Activated T-cell treated with anti-CD3 and anti-CD28 coated beads, Interleukin-2, amount 50 U/mL, for 48 hours (primary cell): ENCODE data around the gene P3H3.

Source experiments
- DNase-seq, 2 experiments: peaks; one replicate each; pipeline ENCODE4 v3.0.0-alpha.2; 2020

Gene P3H3

GRCh38 chr12:6828781-6829535 is 751 bp downstream of the P3H3 start:
- DNase-seq: peak; percentile 59 to 61

- peak in 1 of 2 experiments; percentile 38 for DNase-seq
Measured at GRCh38 chr12:6829536-6830220, 1.5 kb downstream of the P3H3 start.

- no peak for DNase-seq
Measured at GRCh38 chr12:6830286-6830890, 2.2 kb downstream of the P3H3 start.

GRCh38 chr12:6830999-6831398 is 2.8 kb downstream of the P3H3 start:
- no peak for DNase-seq

- no peak for DNase-seq
Measured at GRCh38 chr12:6831450-6831995, 3.3 kb downstream of the P3H3 start.

- DNase-seq: no peak
Measured at GRCh38 chr12:6832125-6832524, 3.9 kb downstream of the P3H3 start.

- no peak for DNase-seq
Measured at GRCh38 chr12:6833189-6833890, 5.1 kb downstream of the P3H3 start.

- no peak for DNase-seq
Measured at GRCh38 chr12:6834254-6834653, 6.0 kb downstream of the P3H3 start.

GRCh38 chr12:6834873-6835272 is 6.7 kb downstream of the P3H3 start:
- DNase-seq: no peak

- DNase-seq: no peak
Measured at GRCh38 chr12:6836851-6837250, 8.6 kb downstream of the P3H3 start.

- no peak for DNase-seq
Measured at GRCh38 chr12:6837370-6838060, 9.3 kb downstream of the P3H3 start.

- no peak for DNase-seq
Measured at GRCh38 chr12:6838854-6839253, 10.6 kb downstream of the P3H3 start.

- no peak for DNase-seq
Measured at GRCh38 chr12:6839482-6840201, 11.4 kb downstream of the P3H3 start.

GRCh38 chr12:6840330-6840729 is 12.1 kb downstream of the P3H3 start:
- DNase-seq: no peak

- DNase-seq: no peak
Measured at GRCh38 chr12:6840761-6841515, 12.7 kb downstream of the P3H3 start, which contains the start of gene GNB3. Gene GNB3, plus strand, starts transcription at chr12:6840925. Its CDS starts 363 bp downstream, at chr12:6841288.

GRCh38 chr12:6842075-6842474 is 13.9 kb downstream of the P3H3 start:
- DNase-seq: no peak

- DNase-seq: no peak
Measured at GRCh38 chr12:6843118-6843902, 15.1 kb downstream of the P3H3 start.

GRCh38 chr12:6845395-6845794 is 17.2 kb downstream of the P3H3 start:
- no peak for DNase-seq

GRCh38 chr12:6846316-6846869 is 18.2 kb downstream of the P3H3 start:
- DNase-seq: no peak

- DNase-seq: no peak
Measured at GRCh38 chr12:6847676-6848075, 19.5 kb downstream of the P3H3 start.
